GM21367 (cell line): ENCODE results near the gene CLPTM1L.
A peak's percentile ranks its signal among the peaks of the same experiment; 100 is the strongest.
"Not testable (repeated sequence)": the region's sequence is repeated elsewhere in the genome, so short reads cannot be mapped to it uniquely, and the experiment has no call there.

ENCODE experiments used
- ATAC-seq: cut with Tn5 transposase; IDR thresholded peaks from one replicate; pipeline ENCODE4 v1.9.1; 2021; ENCODE audit not compliant: unreplicated experiment

The CLPTM1L gene

DNA sequence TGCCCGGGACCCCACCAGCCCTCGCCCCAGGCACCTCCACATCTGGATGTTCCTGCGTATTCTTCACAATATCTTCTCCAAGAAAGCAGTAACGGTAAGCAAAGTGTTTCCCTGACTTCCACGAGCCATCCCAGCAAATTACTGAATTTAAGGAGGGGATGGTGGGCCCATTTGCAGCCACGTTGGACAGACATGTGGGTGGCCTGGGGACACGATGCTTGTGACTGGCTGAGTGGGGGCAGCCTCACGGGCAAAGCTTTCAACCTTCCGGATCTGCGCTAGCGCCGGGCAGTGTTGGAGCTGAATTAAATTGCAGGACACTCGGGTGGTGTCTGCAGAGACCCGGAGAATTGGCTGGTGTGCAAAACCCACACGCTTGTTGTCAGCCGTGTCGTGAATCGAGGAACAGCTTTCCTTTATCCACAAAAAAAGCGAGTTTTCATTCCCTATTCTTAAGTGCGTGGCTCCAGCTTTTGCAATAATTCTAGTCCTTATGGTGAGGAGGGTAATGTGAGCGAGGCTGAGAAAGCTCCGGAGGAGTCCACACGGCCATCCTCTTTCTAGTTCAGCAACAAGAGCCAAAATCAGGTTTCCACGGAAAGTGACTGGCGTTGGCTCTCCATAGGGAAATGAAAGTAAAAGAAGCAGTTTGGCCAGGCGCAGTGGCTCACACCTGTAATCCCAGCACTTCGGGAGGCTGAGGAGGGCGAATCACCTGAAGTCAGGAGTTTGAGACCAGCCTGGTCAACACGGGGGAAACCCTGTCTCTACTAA is 17.5 kb upstream of the CLPTM1L start:
- ATAC-seq: no peak

DNA sequence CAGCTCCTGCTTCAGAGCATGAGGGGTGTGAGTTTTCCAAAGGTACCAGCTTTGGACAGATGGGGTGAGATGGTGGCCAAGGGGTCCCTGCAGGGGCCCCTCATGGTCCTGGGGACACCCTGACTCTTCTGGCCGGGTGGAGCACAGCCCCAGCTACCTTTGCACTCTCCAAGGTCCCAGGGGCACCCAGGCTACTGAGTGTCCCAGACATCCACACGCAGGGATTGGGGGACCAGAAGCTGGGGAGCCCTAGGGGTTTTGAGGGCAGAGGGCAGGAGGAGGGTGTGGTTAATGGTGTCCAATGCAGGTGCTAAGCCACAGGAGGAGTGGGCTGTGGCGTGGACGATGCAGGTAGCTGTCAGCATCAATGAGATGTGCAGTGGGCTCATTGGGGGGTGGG is 16.0 kb upstream of the CLPTM1L start:
- ATAC-seq: no peak

GRCh38 chr5:1360367-1360766 is 15.5 kb upstream of the CLPTM1L start:
- ATAC-seq: not testable (repeated sequence)

- ATAC-seq: no peak
Observed at GRCh38 chr5:1359713-1360112, 14.8 kb upstream of the CLPTM1L start.

GRCh38 chr5:1359031-1359645 is 14.2 kb upstream of the CLPTM1L start:
- no peak for ATAC-seq

DNA sequence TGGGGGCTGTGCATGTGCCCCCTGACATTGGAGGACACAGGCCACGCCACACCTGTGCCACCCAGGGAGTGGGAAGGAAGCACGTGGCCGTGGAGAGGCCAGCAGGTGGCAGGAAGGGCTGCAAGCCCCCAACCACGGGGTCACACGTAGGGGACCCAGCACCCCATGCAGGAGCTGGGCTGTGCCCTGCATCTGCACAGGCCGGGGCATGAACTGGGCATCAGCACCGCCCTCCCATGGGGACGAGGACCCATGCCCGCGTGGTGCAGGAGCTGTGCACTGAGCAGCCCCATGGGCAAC is 13.8 kb upstream of the CLPTM1L start:
- no peak for ATAC-seq

DNA sequence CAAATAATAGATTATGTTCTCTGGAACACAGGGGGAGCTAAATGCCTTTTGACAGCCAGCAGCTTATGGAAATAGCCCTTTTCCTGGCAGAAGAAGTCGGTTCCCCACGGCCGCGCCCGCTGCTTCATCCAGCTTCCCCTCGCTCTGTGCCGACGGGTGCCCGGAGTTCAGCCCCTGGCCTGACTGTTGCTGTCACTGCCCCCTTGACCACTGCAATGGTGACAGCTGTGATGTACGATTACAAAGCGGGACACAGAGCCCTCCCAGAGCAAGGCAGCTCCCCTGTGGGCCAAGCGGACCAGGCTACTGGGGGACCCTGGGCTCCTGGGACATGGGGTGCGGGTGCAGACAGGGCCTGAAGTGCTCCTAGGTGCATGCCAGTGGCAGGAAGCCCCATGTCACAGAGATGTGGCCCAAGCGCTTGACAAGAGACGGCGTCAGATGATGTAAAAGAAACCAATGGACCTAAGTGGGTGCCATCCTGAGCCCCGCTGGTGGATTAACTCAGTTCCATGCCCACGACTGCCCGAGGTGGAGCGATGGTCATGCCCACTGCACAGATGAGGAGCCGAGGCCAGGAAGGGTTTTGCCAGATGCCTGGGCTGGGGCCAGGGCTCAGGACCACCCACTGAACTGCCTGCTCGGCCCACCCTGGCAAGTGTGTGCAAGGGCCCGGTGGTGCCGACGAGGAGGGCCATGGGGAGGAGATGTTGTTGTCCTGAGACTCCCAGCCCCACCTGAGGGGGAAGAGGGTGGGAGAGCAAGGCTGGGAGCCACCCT is 13.2 kb upstream of the CLPTM1L start:
- ATAC-seq: no peak

- ATAC-seq: no peak
Observed at GRCh38 chr5:1356873-1357787, 12.2 kb upstream of the CLPTM1L start.

- no peak for ATAC-seq
Observed at GRCh38 chr5:1354576-1354975, 9.7 kb upstream of the CLPTM1L start.

GRCh38 chr5:1352231-1353219 is 7.6 kb upstream of the CLPTM1L start:
- no peak for ATAC-seq

- ATAC-seq: no peak
Observed at GRCh38 chr5:1351156-1351555, 6.3 kb upstream of the CLPTM1L start.

- no peak for ATAC-seq
Observed at GRCh38 chr5:1349246-1349645, 4.3 kb upstream of the CLPTM1L start.

- no peak for ATAC-seq
Observed at GRCh38 chr5:1348986-1349245, 4.0 kb upstream of the CLPTM1L start.

DNA sequence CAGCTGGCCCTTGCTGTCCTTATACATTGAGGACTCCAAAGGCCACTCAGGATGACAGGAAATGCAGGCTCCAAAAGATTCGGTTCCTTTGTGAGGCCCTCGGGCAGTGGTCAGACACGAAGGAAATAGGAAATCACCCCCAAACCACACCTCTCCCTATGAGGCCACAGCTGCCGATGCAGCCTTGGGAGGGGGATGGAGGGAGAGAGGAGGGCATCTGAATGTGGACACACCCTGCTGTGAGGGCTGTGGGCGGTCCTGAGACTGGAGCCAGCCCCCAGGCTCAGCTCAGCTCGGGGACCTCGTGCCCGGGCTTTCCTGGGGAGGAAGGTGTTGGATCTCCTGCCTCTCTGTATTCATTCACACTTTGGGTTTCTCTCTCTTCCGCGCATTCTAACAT is 2.7 kb upstream of the CLPTM1L start:
- ATAC-seq: no peak

DNA sequence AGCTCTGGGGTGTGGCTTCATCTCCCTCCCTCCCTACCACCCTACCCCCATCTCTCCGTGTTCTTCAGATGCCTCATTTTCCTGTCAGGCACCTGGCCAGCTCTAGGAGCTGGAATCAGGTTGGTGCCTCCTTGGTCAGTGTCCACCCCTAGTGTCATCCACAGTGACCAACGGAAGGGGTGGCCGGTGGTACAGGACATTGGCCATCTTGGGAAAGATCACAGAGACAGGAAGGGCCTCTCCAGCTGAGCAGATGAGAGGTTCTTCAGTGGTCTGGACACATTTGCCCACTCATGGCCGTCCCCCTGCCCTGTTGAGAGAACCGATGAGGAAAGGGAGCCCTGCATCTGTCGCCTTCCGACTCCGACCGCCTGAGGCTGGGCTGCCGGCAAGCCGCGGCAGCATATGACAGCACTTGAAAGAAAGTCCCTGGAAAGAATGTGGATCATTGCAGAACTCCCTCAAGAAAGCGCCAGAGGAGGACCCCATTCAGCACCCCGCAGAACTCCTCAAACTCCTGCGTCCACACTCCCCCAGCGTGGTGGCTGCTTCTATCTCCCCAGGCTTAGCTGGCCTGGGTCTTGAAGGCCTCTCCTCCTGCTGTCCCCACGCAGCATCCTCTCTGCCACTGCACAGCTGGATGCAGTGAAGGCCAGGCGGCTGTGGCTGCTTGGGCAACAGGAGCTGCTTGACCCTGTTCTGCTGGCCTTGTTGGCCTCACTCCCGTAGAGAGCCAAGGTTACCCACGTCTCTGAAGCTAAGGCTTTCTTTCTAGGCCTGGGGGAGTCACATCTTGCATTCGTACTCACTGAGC is 1.9 kb upstream of the CLPTM1L start:
- no peak for ATAC-seq

GRCh38 chr5:1345876-1346626 is 1.2 kb upstream of the CLPTM1L start:
- no peak for ATAC-seq

GRCh38 chr5:1343931-1344901 is 683 bp downstream of the CLPTM1L start:
- ATAC-seq: peak; percentile 17
